GM19467 (cell line): ENCODE results near the gene TM9SF2.
"Not testable (repeated sequence)": the region's sequence is repeated elsewhere in the genome, so short reads cannot be mapped to it uniquely, and the experiment has no call there.

Source experiments
- ATAC-seq: cut with Tn5 transposase; IDR thresholded peaks from one replicate; pipeline ENCODE4 v1.9.1; 2021; ENCODE audit warnings: mild to moderate bottlenecking, moderate library complexity; ENCODE audit not compliant: unreplicated experiment

The TM9SF2 gene

DNA sequence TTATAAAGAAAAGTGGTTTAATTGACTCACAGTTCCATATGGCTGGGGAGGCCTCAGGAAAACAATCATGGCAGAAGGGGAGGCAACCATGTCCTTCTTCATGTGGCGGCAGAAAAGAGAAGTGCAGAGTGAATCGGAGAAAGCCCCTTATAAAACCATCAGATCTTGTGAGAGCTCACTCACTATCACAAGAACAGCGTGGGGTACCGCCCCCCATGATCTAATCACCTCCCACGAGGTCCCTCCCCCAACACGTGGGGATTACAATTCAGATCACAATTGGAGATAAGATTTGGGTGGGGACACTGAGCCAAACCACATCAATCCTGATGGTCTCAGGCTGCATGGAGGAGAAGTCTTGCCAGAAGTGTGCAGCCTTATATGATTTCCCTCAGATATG is 26.0 kb downstream of the TM9SF2 start:
- no peak for ATAC-seq

DNA sequence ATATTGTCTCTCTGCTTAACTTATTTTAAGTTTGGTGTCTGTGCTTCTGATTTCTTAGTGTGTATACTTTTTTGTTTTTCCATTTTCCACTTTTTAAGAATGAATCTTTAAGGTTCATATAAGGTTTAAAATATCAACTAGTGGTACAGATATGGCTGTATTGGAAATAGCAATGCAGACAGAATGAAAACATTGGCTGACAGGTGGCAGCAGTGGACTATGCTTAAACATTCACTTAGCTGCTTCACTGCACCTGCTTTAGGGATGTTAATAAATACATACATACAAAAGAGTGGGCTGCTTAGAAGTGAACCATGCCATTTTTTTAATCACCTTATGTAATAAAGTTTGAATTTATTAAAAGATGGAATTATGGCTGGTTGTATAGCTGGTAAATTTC is 27.3 kb downstream of the TM9SF2 start:
- ATAC-seq = peak; percentile 54

DNA sequence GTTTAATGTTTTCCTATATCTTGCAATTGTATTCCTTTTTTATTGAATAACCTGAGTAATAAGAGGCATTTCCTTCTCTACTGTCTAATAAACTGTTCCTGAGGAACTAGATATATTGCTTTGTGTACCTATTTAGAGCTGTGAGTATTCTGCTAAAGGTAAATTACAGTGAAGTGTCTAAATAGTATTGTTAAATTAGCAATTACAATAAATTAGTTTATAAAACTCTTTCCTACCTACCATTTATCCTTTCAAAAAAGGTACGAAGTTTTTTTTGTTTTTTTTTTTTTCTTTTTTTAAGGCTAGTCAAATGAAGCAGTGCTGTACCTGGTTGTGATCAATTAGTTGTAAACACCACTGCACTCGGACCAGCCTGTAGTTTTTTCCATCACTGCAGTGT is 34.8 kb downstream of the TM9SF2 start:
- no peak for ATAC-seq

DNA sequence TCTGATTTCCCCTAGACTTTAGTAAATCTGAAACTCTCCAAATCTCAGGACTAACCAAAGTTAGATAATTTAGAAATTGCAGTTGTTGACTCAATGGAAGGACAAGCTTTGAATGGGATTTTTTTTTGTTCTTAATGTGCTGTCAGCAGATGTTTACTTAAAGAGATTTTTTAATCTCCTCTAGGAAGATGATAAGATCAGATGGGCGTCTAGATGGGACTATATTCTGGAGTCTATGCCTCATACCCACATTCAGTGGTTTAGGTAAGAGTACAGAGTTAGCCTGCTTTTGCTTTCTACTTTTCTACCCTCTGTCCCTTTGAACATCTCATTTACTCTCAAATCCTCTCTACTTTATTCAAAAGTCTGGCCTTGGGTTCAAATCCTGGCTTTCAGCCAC is 39.3 kb downstream of the TM9SF2 start:
- no peak for ATAC-seq

DNA sequence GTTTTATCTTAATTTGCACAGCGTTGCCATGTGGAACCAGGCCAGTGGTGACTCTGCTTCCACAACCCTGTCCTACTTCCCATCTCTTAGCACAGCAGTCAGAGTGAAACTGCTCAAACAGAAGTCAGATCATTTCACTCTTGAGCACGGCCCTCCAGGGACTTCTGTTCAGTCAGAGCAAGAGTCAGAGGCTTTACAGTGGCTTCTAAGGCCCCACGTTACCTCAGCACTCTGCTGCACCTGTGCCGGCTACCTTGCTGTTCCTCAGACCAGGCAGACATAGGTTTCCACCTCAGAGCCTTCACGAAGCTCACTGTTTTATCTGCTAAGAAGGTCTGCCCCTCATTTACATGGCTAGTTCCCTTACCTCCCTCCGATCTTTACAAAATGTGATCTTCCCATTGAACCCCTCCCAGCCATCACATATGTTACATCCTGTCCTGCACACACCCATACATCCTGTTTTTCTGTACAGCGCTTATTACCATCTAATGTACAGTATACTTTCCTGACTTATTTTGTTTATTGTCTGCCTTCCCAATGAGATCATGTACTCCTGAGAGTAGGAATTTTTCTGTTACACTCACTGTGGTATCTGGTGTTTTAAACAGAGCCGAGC is 41.6 kb downstream of the TM9SF2 start:
- peak; percentile 99 for ATAC-seq

DNA sequence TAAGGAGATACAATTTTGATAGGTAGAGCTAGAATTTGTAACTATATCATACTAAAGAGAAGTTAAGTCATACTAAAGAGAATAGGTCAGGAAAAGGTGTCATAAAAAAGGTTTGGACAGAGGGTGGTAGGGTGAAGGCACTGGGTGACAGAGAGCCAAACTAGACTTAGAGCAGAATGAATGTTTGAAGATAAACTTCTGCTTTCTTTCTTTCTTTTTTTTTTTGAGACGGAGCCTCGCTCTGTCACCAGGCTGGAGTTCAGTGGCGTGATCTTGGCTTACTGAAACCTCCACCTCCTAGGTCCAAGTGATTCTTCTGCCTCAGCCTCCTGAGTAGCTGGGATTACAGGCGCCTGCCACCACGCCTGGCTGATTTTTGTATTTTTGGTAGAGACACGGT is 44.1 kb downstream of the TM9SF2 start:
- no peak for ATAC-seq

DNA sequence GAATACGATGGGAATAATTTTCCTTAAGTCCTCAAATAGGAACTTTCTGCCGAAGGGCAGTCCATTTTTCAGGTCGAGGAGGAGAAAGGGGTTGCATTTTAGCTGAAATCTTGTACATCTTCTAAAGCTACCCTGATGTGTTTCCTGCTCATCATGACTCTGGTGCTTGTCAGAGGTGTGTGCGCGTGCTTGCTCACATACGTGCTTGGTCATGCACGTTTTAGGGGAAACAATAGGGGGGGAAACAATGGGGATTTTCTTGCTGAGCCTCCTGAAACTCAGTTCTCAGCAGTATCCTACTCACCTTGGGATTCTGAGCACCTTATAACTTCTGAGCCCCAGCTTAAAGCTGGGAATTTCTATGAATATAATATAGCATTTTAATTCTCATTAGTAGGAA is 44.7 kb downstream of the TM9SF2 start:
- no peak for ATAC-seq

DNA sequence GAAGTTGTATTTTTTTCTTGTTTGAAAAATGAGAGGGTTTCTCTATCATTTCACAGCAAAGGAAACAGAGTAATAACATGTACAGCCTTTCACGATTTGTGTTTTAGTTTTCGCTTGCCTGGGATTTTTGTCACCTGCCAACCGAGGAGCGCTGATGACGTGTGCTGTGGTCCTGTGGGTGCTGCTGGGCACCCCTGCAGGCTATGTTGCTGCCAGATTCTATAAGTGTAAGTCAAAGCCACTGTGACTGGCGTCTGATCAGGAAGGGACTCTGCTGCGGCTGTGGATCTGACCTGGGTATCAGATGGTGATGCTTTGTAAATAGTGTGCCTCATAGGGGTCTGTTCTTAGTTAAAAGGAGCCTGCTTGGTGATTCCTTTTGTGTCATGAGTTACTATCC is 45.6 kb downstream of the TM9SF2 start:
- no peak for ATAC-seq

DNA sequence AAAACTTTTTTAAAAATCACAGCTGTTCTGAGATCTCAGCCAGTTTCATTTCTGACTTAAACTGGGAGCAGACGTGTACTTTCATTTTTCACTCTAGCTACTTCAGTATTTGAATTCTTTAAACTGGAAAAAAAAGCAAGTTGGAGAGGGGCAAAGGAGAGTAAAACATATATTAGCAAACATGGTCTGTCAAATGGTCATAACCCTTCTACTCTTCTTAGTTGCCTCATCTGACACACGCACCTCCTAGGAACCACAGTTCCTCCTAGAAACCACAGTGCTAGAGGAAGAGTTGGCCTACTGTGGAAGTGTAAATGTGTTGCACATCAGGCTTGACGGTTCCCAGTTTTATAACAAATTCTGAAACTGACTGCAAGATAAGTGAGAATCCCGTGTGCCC is 47.2 kb downstream of the TM9SF2 start:
- ATAC-seq = peak; percentile 70

DNA sequence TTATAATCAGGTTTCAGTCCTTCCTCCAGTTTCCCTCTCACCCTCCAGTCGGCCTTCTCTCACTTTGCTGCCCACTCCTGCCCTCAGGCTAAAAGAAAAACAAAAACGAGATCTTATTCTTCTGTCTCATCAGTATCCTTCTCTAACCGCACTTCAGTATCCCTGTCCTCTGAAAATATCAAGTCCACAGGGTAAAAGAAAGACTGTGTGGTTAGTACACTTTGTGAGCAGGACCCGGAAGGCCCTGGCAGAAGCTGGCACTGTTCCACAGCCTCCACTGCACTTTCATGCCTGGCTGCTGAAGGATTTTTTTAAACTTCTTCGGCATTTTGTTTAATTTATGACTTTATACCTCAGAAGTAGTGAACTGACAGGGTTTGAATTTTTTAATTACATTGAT is 51.8 kb downstream of the TM9SF2 start:
- no peak for ATAC-seq

DNA sequence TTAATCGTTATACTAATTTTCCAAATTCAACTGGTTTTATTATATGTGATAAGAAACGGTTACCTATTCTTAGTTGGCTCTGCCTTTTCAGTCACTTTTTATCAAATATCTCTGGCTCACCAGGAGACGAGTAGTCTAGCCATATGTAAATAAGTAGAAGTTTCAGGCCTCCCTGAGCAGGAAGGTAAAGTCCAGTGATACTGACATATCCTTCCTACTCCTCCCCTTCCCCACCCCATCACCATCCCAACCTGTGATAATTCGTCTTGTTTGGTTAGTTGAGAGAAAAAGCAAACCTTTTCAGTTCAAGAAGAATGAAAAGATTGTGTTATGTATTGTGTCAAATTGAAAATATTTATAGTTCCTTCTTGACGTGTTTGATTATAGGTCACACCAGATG is 53.9 kb downstream of the TM9SF2 start:
- ATAC-seq = no peak

DNA sequence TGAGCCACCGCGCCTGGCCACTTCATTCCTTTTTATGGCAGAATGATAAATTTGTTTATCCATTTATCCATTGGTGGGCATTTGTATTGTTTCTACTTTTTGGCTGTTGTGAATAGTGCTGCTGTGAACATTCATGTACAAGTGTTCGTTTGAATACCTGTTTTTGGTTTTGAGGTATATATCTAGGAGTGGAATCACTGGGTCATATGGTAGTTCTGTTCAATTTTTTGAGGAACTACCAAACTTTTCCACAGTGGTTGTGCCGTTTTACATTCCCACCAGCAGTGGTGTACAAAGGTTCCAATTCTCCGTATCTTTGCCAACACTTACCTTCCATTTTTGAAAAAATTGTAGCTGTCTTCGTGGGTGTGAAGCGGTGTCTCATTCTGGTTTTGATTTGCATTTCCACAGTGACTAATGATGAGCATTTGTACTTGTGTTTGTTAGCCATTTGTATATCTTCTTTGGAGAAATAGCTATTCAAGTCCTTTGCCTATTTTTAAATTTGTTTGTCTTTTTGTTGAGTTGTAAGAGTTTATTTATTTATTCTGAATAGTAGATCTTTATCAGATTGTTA is 55.7 kb downstream of the TM9SF2 start:
- no peak for ATAC-seq

DNA sequence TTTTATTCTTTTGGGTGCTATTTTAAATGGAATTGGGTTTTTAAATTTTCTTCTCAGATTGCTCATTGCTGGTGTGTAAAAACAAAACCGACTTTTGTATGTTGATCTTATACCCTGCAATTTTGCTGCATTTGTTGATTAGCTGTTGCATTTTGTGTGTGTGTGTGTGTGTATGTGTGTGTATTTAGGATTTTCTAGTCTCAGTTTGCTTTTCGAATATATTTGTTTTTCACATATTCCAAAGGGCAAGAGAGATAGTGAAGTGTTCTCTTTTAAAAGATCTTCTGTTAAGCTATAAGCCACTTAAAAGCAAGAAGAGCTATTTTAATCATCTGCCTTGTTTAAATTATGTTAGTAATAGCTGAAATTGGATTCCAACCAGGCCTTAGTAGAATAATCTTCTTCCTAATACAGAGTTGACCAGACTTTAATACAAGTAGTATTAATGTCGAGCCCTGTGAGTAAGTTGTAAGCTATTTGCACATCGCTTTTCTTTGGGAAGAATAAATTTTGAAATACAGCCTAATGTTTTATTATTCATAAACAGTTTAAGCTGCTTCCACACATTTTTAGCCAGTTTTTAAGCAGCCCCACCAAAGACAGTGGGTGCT is 57.4 kb downstream of the TM9SF2 start:
- no peak for ATAC-seq

DNA sequence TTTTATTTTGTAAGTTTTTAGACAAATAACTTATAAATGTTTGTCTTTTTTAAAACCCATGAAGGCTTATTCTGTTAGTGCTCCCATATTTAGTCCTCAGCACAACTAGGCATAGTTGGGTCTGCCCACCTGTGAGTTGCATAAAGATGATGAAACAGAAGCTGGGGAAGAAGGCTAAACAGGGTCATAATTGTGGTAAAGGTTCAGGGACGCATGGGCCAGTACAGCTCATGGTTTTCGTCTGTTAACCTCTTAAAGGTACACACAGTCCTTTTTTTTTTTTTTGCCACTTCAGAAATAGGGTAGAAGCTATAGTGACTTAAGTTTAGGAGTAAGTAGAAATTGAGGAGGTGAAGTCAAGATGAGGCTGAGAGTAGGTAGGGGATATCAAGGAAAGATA is 58.3 kb downstream of the TM9SF2 start:
- ATAC-seq = no peak

DNA sequence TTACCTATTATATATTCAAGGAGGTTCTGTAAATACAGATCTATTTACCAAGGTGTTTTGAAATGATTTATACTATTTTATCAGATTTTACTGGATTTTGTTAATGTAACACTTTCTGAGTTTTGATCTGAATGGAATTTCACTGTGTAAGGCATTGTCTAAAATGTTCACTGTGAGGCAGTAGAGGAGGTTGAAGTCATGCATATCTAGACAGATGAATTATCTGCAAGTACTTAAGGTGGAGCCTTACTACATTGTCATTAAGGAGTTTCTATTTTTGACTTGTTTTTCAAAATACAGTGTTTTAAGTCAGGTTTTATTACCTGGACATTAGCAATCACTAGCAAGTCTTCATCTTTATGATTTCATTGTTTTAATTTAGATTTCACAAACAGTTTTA is 62.1 kb downstream of the TM9SF2 start:
- ATAC-seq = no peak

DNA sequence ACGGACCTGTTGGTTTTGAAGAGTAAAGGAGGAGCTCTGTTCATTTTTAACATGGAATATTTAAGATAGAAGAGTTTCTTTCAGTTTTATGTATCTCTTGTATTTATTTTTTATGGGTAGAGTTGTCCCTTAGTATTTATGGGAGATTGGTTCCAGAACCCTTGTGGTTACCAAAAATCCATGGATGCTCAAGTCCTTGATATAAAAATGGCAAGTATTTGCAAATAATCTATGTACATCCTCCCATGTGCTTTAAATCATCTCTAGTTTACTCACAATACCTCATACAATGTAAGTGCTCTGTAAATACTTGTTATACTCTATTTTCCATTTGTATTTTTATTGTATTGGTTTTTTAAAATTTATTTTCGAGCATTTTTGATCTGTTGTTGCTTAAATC is 63.1 kb downstream of the TM9SF2 start:
- no peak for ATAC-seq

DNA sequence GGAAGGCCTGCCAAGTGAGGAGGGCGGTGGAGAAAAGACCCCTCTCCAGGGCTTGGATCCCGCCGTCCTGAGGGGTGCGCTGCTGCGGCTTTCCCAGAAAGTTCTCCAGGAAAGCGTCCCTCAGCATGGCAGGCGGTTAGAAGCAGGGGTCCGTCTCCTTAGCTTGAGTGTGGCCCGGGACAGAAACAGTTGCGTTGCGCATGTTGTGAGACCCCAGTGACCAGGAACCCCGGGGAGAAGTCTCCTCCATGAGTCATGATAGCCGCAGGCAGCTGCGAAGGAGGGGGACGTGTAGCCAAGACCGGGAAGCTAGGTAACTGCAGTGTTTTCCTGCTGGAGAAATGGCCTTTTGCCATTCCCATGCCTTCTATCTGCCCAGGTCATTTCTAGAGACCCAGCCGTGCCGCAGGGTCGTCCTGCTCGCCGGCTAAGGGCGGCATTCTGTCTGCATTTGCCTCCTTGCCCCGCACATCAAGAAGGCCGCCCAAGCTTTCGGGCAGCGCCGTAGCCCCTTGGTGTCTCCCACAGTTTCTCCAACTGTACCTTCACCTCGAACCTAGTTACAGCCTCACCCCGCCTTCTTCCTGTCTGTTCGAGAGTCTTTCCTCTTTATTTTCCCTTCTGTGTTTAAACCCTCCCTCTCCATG is 64.3 kb downstream of the TM9SF2 start:
- ATAC-seq = no peak

DNA sequence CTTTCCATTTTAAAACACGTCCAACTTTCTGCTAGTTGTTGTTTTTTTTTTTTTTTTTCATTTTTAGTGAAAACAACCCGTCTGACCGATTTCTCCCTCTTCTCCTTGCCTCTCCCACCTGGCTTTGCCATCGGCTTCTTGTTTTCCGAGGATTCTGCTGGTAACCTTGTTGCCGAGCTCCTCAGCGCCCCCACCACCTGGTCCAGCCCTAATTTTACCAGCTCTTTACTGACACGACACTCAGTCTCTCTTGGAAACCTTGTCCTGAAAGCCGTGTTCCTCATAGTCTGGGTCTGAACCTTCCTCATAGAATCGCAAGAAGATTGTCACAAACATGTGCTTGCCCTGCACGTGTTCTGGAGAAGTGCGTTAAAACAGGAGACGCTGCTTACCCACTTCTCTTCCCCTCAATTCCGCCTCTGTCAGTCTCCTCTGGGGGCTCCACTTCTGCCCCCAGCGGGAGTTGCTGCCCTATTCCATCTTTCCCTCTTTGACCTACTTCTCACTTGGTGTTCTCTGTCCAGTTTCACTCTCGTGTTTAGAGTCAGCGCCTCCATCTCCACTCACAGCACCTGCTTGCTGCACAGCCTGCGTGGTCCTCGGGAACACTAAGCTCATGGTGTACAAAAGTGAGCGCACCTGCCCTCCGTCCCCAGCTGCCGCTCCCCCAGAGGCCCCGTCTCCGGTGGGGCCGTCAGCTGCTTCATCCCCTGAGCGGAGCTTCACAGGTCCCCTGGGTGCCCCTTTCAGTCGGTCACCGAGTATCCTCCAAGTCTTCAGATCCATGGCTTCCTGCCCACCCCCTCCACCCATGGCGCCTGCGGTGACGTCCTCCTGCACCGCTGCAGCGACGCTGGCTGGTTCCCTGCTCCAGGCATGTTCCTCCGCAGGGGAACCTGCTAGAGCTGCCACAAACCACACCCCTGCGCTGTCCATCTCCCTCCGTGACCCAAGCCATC is 65.1 kb downstream of the TM9SF2 start:
- ATAC-seq = no peak

DNA sequence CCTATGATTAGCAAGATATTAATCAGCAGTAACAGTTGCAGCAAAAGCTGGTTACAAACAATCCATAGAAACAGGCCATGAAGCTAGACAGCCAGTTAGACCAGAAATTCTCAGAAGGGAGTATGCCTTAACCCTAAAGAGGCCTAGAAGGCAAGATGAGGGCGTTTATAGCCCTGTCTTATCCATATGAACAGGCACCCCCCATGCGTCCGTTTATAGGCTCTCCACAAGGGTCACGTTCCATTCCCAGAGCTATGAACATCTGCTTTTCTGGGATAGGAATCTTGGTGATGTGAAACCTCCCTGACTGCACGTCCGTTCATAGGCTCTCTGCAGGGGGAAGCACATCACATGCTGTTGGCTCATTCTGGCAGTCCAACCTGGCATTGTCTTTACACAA is 67.6 kb downstream of the TM9SF2 start:
- not testable (repeated sequence) for ATAC-seq

DNA sequence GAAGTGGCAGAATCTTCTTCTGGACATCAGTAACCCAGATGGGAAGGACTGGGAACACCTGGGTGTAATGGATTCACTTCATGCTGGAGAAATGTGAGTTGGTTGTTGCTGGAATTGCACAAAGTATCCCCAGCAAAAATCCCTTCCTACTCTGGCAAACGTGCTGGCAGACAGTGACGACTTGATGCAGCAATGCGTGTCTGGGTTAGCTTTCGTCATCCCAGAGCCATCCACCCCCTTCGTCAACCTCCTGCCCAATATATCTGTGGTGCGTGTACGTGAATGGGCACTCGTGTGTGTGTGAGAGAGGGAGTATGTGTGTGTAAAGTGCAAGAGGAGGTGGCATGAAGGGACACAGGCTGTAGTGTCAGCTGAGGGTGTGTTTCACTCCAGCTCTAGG is 70.9 kb downstream of the TM9SF2 start:
- no peak for ATAC-seq

DNA sequence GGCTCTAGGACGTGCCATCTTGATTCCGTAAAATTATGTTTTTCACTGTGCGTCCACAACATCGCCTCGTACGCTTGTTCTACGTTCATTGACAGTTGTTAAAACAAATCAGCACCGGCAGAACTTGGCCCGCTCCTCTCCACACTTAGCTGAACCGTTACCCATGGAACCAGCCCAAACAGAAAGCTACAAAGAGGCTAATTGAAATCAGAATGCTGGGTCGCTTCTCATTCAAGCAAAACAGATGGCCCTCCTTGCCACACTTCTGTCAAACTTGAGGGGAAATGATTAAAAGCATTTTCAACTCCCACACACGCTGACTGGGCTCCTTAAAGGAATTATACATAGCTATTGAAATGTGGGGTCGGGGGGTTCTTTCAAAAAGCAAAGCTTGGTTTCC is 71.6 kb downstream of the TM9SF2 start:
- no peak for ATAC-seq
